Measurements from ENCODE around the gene CYP27C1.
"Not testable (repeated sequence)": the region's sequence is repeated elsewhere in the genome, so short reads cannot be mapped to it uniquely, and the experiment has no call there.

The CYP27C1 gene

GRCh38 chr2:127220102-127220767 is at the start of gene CYP27C1:
Gene CYP27C1 (minus strand): TSS chr2:127220299. CDS start chr2:127220270, 29 bp downstream.
- DNase-seq (ENCODE audit: low spot score) (no peak), FAIRE-seq (no peak)

GRCh38 chr2:127261804-127262406 is 41.8 kb upstream of the CYP27C1 start:
- no peak for FAIRE-seq
- DNase-seq (ENCODE audit: low spot score): no peak

GRCh38 chr2:127259355-127259754 is 39.3 kb upstream of the CYP27C1 start:
- FAIRE-seq: no peak
- no peak for DNase-seq (ENCODE audit: low spot score)

GRCh38 chr2:127256866-127257265 is 36.8 kb upstream of the CYP27C1 start:
- no peak for FAIRE-seq
- DNase-seq (ENCODE audit: low spot score): no peak

GRCh38 chr2:127256381-127256780 is 36.3 kb upstream of the CYP27C1 start:
- no peak for FAIRE-seq
- no peak for DNase-seq (ENCODE audit: low spot score)

- DNase-seq (ENCODE audit: low spot score) (no peak), FAIRE-seq (no peak)
Observed at GRCh38 chr2:127255721-127256120, 35.6 kb upstream of the CYP27C1 start.

- no peak for DNase-seq (ENCODE audit: low spot score)
- no peak for FAIRE-seq
Observed at GRCh38 chr2:127255146-127255545, 35.0 kb upstream of the CYP27C1 start.

GRCh38 chr2:127254386-127254981 is 34.4 kb upstream of the CYP27C1 start:
- DNase-seq (ENCODE audit: low spot score) (no peak), FAIRE-seq (no peak)

- not testable (repeated sequence) for FAIRE-seq; DNase-seq (ENCODE audit: low spot score)
Observed at GRCh38 chr2:127241184-127241583, 21.1 kb upstream of the CYP27C1 start.

- FAIRE-seq: no peak
- no peak for DNase-seq (ENCODE audit: low spot score)
Observed at GRCh38 chr2:127239395-127239794, 19.3 kb upstream of the CYP27C1 start.

- not testable (repeated sequence) for DNase-seq (ENCODE audit: low spot score); FAIRE-seq
Observed at GRCh38 chr2:127237768-127238167, 17.7 kb upstream of the CYP27C1 start.

- no peak for FAIRE-seq
- no peak for DNase-seq (ENCODE audit: low spot score)
Observed at GRCh38 chr2:127235082-127235702, 15.1 kb upstream of the CYP27C1 start.

- FAIRE-seq (no peak), DNase-seq (ENCODE audit: low spot score) (no peak)
Observed at GRCh38 chr2:127233710-127234109, 13.6 kb upstream of the CYP27C1 start.

- FAIRE-seq (no peak), DNase-seq (ENCODE audit: low spot score) (no peak)
Observed at GRCh38 chr2:127231130-127231865, 11.2 kb upstream of the CYP27C1 start.

GRCh38 chr2:127229555-127229954 is 9.5 kb upstream of the CYP27C1 start:
- FAIRE-seq (no peak), DNase-seq (ENCODE audit: low spot score) (no peak)

GRCh38 chr2:127228102-127228501 is 8.0 kb upstream of the CYP27C1 start:
- DNase-seq (ENCODE audit: low spot score): no peak

GRCh38 chr2:127227264-127227660 is 7.2 kb upstream of the CYP27C1 start:
- not testable (repeated sequence) for FAIRE-seq; DNase-seq (ENCODE audit: low spot score)

More at GRCh38 chr2:127228102-127228501, 8.0 kb upstream of the CYP27C1 start:
- FAIRE-seq: no peak

GRCh38 chr2:127226520-127227263 is 6.6 kb upstream of the CYP27C1 start:
- FAIRE-seq: peak; percentile 82
- peak; percentile 89 for DNase-seq (ENCODE audit: low spot score)

- DNase-seq (ENCODE audit: low spot score) (no peak), FAIRE-seq (no peak)
Observed at GRCh38 chr2:127226132-127226519, 6.0 kb upstream of the CYP27C1 start.

GRCh38 chr2:127225186-127225960 is 5.3 kb upstream of the CYP27C1 start:
- FAIRE-seq (no peak), DNase-seq (ENCODE audit: low spot score) (no peak)
